Nasal cavity respiratory epithelium epithelial cell of viscerocranial mucosa (primary cell): ENCODE measurements around the gene SLC13A3. TPM values are rescaled to one million over a fixed set of nuclear protein-coding genes. Genes with fewer than 3 reads are reported as not detected.

Experiments
- total RNA-seq: library from RNA; depleted of rRNA; stranded (reverse); fragments of >200 nt; gene quantifications from 2 replicates; pipeline ENCODE4 v1.2.3, GENCODE V29; 2014

The SLC13A3 gene, protein sequence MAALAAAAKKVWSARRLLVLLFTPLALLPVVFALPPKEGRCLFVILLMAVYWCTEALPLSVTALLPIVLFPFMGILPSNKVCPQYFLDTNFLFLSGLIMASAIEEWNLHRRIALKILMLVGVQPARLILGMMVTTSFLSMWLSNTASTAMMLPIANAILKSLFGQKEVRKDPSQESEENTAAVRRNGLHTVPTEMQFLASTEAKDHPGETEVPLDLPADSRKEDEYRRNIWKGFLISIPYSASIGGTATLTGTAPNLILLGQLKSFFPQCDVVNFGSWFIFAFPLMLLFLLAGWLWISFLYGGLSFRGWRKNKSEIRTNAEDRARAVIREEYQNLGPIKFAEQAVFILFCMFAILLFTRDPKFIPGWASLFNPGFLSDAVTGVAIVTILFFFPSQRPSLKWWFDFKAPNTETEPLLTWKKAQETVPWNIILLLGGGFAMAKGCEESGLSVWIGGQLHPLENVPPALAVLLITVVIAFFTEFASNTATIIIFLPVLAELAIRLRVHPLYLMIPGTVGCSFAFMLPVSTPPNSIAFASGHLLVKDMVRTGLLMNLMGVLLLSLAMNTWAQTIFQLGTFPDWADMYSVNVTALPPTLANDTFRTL
- total RNA-seq, result 3.3 and 3.8 TPM in 2 replicates

GRCh38 chr20:46651091-46651962 is at the start of gene SLC13A3:
SLC13A3 (minus strand) TSS chr20:46651459; CDS start chr20:46651421, 38 bp downstream.

DNA sequence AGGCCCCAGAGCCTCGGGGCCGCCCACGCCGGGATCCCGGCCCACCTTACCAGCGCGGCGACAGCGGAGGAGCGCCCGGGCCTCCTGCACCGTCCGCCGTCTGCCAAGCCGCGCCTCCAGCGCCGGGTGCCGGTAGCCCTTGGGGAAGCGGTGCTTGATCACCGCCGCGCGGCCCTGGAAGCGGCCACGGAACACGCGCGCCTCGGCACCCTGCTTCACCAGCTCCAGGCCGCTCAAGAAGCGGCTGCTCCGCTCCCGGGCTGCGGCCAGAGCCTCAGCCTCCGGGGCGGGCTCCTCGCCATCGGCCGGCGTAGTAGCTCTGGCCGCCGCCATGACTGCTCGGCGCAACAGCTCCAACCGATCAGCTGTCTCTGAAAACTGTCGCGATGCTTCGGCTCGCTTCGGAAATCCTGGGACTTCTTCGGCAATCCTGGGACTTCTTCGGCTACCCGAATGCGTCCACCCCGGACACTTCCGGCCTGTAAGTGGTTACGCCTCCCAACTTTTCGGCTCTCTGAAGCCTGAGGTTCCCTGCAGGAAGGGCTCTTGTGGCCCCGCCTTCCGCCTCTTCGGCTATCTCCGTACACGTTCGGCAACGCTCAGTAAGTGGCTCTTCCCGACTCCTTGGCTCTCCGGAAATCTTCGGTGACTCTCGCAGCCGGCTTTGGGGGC is 38.0 kb upstream of the SLC13A3 start, which contains the start of gene TP53RK:
Gene TP53RK, minus strand, starts transcription at position 363 of the 672 bp plus-strand sequence. Its CDS starts 30 bp downstream, at position 333.

GRCh38 chr20:46550461-46550860 is 100.8 kb downstream of the SLC13A3 start, which contains the start of gene OCSTAMP:
OCSTAMP (minus strand) TSS chr20:46550654; CDS start chr20:46550560, 94 bp downstream.

GRCh38 chr20:46512943-46513844 is 138.1 kb downstream of the SLC13A3 start, which contains the start of gene ZNF334:
ZNF334 (minus strand) TSS chr20:46513559; CDS start chr20:46512102, 1,457 bp downstream.

Other genes starting within 250 kb of the SLC13A3 start
- 19.8 and 43.9 TPM in 2 replicates for gene ELMO2, start 244.8 kb downstream of the SLC13A3 start, total RNA-seq
- gene ZNF334, start 137.9 kb downstream of the SLC13A3 start, total RNA-seq, result 2.7 and 7.9 TPM in 2 replicates
- gene OCSTAMP, start 100.8 kb downstream of the SLC13A3 start, total RNA-seq, result not detected in 2 replicates
- 16.5 and 17.4 TPM in 2 replicates for gene TP53RK, start 38.0 kb upstream of the SLC13A3 start, total RNA-seq
- 6.5 and 12.1 TPM in 2 replicates for gene SLC2A10, start 58.2 kb upstream of the SLC13A3 start, total RNA-seq
- gene EYA2, start 243.4 kb upstream of the SLC13A3 start, total RNA-seq, result 3.4 and 12.3 TPM in 2 replicates